Embryonic facial prominence (tissue), 1 donor: Measurements from ENCODE around the gene SDK1.

Source experiments
- DNase-seq: peaks from one replicate; pipeline ENCODE4 v3.0.0-alpha.2; 2016; ENCODE audit errors: extremely low spot score

Gene SDK1

DNA sequence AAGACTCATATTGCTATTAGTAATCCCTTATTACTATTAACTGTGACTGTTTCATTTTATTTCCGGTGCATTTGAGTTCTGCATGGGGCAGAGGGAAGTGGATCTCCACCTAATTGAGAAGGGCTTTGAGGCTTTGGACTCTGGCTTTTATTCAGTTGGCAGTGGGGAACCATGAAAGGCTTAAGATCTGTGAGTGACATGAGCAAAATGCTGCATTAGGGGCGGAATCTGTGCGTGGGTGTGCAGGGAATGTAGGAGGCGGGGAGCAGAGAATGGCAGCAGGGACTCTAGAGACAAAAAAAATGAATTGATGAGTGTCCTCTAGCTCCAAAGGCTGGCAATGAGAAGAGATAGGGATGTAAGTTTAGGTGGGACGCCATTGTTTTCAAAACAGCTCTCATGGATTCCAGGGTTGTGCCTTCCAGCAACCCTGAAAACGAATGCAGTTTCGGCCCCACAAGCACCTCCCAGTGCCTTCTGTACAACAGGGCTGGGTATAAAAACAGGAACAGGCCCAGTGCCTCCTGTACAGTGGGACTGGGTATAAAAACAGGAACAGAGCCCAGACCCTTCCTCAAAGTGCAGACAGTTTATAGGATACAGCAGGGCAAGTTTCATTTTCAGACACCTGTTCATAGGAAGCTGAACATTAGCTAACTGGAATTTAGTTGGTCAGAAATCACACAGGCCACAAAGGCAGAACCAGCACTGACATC lies 717.7 kb downstream of the SDK1 start:
- DNase-seq: no peak

DNA sequence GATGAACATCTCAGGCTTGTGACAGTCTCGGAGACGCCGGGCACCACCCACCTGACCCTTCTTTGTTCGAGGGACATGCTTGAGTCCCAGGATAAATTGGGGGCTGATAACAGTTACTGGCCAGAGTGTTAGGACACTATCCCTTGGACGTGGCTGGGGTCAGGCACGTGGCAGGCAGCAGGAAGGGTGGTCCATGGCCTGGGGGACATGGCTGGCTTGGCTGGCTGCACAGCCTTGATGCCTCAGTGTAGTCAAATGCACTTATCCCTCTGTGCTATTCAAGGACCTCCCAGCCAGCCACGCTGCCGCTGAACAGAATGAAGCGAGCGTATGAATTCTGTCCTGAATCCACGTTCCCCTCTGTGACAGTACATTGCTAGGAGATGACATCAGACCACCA lies 719.0 kb downstream of the SDK1 start:
- no peak for DNase-seq

DNA sequence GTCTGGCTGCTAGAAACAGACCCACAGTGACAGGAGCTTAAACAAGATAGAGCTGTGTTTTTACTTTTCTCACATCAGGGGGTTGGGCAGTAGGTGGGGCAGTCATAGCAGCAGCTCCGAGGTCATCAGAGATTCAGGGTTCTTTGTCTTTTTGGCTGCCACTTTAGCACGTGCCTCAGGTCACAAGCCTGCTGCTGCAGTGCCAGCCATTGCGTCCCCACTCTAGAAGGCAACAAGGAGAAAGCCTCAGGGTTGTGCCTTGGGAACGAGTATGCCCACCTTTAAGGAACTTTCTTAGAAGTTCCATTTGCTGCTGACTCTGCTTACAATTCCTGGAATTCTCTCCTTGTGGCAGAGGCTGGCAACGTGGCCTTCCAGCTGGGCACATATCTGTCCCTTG lies 720.4 kb downstream of the SDK1 start:
- no peak for DNase-seq

DNA sequence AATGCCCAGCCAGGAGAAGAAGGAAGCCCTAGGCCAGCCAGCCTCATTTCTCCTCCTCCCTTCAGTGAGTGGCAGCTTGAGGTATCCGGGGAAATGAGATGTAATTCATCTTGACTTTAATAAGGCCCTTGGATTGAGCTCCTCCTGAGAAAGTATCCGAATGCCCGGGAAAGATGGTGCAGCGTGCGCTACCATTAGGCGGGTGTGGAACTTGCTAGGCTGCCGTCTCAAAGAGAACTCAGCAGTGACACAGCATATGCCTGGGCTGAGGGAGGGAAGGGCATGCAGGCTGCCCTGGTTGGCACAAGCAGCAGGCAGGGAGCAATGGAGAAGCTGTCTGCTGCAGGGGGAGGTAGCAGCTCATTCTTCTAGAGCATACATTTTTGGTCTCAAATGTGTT lies 721.2 kb downstream of the SDK1 start:
- DNase-seq: no peak

DNA sequence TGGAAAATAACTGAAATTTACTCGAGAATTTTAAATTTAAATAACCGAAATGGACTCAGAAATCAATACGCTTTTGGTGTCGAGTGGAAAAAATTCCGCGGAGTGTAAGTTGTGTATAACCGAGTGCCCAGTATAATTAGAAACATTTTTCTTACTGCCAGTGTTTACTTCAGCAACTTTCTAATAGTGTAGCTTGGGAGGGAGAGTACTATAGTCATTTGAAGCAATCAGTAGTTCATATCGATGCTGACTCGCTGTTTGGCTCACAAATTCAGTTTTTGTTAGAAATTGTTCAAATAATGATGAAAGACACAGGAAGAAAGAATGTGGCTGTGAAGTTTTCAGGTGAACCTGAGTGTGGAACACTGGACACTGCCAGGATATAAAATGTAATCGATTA lies 722.5 kb downstream of the SDK1 start:
- DNase-seq: no peak

DNA sequence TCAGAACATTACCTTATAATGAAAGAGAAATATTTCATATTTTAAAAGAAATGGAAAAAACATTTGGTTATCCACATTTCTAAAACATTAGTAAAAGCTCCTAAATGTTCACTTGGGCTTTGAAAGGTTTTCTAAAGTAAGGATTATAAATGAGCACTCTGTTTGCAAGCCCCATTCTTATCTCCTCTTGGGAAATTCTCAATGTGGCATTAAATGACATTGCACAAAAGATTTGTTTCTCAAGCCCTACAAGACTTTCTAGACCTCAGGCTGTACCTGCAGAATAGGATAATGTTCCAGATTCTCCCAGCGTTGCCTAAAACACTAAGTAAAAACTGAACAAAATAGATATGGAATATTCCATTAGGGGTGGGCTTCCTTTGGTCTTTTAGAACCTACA lies 723.1 kb downstream of the SDK1 start:
- no peak for DNase-seq

DNA sequence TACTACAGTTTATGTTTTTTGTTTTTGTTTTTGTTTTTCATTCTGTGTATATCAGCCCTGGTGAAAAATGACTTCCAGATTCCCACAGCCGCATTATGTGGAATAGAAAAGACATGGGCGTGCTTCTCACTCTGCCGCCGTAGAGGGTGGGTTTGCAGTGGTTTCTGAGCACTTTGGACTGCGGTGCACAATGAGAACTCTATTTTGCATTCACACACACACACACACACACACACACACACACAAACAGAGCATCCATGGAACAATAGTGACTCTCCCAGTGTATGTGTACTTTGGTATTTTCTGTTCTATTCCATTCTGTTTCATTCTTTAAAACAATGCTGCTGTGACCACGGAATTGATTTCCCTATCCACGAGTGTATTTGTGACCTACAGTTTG lies 723.8 kb downstream of the SDK1 start:
- no peak for DNase-seq

DNA sequence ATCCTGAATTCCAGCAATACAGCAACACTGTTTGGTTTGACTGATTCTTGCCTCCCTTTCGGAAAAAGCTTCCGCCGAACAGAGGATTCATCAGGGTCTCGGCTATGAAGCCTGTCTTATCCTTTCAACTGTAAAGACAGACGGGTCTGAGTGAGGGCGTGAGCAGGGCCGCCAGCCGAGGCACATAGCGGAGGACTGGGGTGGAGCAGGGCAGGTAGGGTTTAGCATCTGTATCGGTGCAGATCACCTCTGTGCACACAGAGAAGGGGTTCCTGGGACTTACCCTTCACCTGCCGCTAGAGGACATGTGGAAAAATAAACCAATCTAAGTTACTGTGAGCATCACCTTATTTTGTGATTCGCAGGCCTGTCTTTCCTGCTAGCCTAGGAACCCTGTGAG lies 724.2 kb downstream of the SDK1 start:
- DNase-seq: no peak

DNA sequence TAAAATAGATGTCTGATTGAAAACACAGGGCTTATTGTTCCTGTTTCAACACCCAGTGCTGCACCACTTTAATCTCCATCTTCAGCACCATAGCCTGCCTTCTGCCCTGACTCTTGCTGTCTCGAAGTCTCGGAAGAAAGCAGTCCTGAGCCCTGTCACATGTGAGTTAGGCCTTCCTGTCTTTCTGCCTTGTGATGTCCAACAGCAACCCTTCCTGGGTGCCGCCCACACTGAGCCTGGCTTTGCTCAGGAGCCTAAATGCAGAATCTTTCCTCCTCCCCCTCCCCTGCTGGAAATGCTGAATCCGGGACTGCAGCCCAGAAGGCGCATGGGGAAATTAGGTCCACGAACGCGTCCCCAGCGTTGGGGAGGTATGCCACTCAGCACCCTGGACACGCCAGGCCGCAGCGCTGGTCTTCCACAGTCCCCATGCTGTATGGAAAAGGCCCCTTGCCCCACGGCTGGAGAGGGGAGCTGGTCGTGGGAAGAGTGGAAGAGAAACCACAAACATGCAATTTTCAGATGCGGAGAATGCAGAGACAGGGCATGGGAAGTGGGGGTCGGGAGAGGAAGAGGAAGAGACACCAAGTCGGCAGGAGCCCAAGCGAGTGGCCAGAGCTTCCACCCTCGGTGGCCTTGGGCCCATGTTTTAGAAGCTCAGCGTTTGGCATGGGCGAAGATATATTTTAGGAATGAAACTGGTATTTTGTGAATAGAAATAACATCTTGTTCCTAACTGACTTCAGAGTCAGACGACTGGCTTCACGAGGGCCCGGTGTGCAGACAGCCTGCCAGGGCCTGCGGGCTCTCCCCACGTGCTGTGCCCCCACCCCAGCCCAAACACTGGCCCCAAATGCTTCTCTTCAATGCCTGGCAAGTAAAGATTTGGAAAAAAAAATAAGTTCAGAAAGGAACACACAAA lies 724.9 kb downstream of the SDK1 start:
- DNase-seq: no peak

DNA sequence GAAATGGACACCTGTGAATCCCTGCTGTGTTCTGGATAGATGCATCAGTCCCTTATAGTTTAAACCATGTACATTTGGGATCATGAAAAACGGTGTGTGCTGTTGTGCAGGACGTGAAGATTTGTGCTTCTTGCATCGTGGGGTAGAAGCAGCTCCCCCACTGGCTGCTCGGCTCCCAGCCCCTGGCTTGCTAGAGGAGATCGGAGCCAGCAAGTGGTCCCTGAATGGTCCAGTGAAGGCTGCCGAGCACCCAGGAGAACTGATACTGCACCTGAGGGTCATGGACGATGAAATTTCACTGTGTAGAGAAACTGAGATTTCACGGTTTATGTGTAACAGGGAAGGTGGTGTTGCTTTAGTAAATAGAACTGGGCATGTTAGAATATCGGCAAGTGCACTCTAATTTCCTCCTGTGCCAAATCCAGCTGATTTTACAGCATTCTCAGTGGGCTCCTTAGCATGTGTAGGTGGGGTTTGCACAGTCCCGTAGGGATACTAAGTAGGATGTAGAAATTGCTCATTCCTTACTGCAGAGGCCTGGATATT lies 726.0 kb downstream of the SDK1 start:
- DNase-seq: no peak

DNA sequence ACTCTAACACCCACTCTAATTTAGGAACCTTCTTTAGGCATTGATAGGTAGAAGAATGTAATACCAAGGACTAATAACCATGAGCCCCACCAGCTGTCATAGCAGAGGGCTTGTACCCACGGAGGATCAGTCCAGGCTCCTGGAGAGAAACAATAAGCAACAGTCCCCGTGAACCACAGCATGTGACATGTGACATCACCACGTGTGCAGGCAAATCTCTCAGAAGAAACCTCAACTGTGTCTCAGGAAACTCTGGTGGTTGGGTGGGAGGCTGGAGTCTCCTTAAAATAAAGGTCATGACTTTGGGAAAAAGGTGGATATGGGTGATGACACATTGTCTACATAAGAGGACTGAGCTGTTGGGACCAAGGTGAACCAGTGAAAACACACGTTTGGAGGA lies 727.2 kb downstream of the SDK1 start:
- no peak for DNase-seq

DNA sequence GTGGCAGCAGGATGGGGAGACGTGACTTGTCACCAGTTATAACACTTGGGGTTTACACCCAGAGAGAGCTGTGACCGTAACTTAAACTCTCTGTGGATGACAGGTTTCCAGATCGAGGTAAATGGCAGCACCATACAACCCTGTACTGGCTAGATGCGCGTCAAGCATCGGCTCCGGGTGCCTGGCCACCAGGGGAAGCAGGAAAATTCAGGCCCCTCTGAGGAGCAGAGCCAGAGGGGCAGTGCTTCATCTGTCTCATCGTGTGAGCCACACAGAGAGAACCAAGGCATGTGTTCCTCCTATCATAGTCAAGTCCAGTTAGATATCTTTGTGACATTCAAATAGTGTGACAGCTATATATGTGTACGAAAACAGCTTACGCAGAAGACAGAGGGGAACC lies 728.9 kb downstream of the SDK1 start:
- DNase-seq: no peak

DNA sequence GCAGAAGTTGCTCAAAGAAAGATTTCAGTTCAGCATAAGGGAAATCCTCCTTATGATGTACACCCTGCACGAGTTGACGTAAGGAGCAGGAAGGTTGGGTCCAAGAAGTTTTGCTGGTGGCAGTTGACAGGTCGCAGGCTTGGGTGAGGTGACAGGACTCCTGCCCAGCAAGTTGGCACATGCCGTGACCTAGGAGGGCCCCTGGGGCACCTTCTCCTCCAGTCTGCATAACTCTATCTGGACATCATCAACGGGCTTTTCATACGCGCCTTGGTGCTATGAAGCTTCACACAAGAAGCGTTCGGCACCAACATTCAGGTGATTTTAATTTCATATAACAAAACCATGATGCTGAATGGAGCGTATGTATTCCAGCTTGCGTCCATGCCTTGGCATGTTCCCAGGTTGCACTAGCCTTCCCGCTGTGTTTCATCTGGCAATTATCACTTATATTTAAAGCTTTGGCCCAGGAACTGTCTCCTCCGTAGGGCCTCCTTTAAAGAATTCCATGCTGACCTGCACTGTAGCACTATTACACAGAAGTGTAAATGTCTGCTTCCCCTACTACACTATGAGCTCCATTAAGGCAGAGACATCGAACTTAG lies 729.4 kb downstream of the SDK1 start:
- no peak for DNase-seq

DNA sequence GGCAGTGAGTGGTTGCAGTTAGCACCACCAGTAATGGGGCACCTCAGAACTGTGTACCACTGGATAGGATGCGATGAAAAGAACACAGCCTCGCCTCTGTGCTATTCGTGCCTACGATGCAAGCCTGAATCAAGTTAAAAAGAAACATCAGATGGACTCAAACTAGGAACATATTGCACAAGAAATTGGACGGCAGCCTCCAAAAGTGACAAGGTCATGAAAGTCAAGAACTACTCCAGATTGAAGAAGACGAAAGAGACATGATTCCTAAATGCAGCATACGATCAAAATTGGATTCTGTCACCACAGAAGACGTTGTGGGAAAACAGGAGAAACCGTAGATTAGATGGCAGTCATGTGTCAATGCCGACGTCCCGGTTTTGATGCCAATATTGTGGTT lies 732.9 kb downstream of the SDK1 start:
- no peak for DNase-seq

DNA sequence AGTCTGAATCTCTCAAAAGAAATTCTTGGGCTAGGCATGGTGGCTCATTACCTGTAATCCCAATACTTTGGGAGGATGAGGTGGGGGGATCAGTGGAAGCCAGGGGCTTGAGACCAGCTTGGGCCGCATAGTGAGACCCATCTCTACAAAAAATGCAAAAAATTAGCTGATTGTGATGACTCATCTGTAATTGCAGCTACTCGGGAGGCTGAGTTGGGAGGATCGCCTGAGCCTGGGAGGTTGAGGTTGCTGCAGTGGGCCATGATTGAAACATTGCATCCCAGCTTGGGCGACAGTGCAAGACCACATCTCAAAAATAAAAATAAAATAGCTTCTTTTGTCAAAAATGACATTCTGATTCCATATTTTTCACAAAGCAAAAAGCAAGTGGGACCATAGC lies 736.3 kb downstream of the SDK1 start:
- DNase-seq: no peak

DNA sequence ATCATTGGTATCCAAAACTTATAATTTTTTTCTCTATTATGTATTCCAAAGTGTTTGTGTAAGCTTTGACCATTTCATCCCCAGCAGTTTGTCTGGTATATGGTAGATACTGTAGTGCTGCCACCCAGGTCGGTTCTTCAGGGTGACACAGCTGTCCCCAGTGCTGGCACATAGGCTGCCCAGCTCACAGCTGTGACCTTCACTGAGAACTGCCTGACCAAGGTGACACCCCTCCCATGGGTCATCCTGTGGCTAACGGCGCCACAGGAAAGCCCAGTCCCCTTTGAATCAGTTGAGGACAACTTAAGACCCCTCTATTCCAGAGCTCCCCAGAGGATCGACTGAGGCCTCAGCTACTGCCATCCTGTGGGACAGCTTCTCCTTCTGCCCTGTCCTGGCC lies 736.8 kb downstream of the SDK1 start:
- DNase-seq: no peak

DNA sequence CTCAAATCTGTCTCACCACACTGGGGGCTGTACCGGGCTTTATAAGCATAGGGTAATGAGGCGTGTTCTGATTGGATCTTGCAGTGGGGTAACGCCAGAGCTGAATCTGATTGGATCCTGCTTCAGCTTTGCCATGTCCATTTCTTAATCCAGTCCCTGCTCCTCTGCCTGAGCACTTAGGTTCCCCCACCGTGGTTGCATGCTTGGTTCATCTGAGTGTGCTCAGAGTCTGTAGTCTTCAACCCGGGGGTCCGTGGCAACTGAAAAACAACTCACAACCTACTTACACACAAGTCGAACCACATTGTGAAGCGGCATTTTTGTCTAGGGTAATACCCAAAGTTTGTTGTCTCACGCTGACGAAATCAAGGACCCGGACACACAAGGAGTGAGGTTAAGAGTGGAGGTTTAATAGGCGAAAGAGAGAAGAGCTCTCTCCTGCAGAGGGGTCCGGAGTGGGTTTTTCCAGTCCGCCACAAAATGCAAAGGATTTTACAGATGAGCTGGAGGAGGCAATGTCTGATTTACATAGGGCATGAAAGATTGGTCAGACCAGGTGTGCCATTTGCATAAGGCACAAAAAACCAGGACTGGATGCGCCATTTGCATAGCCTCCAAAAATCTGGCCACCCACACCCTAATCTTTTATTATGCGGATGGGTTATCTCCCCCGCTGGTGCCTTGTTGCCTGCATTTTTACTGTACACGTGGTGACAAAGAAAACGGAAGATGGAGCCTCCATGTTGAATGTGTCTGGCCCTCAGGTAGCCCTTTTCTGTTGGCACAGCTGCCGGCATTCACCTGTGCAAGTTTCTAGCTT lies 739.3 kb downstream of the SDK1 start:
- DNase-seq: no peak

DNA sequence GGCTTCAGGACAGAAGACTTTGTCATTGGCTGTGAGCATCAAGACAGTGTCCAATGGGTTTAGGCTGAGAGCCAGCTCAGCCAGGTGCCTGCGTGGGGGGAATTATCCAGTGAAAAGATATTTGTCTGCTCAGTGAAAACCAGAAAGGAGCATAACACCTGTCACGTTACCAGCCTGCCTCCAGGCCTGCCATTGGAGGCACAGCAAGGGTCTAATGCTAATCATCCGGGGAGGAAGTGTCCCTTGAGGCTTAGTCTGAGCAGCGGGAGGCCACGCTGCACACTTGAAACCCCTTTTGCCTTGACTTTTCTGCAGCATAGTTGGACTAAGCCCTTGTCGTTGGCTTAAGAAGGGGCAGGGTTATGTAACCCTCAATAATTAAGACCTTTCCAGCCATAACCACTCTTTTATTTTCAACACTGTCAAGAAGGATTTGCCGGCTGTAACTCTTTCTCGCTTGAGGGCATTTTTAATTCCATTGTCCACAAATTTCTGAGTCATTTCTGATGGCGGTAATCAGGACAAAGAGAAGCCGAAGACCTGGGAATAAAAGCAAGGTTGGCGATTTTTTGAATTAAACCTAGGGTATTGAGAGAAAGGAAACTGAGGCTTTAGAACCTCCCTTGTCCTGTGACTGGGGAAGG lies 741.5 kb downstream of the SDK1 start:
- DNase-seq: no peak

DNA sequence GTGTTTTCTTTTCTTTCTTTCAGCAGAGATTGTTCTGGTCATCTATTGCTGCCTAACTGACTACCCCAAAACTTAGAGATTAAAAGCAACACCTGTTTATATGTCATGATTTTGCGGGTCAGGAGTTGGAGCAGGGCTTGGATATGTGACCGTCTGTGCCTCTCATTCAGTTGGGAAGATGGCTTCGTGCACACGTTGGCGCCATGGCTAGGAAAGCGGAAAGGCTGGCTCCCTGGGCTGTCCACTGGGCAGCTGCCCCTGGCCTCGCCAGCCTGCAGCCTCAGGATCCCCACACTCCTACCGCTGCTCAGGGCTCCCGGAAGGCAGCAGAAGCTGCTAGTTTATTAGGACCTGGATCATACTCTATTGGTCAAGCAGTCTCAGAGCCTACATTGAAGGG lies 742.9 kb downstream of the SDK1 start:
- no peak for DNase-seq

DNA sequence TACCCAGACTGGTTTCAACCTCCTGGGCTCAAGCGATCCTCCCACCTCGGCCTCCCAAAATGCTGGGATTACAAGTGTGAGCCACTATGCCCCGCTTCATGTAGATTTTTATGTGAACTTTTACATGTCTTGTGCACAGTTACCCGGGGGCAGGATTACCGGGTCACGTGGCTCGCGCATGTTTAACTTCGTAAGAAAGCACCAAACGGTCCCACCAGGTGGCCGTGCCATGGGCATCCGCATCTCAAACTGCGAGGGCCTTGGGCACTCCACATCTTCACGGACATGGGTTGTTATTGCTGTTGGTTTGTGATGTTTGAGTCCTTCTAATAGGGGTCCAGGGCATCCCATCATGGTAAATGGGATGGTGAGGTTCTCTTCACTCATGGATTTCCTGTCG lies 744.4 kb downstream of the SDK1 start:
- DNase-seq: no peak

DNA sequence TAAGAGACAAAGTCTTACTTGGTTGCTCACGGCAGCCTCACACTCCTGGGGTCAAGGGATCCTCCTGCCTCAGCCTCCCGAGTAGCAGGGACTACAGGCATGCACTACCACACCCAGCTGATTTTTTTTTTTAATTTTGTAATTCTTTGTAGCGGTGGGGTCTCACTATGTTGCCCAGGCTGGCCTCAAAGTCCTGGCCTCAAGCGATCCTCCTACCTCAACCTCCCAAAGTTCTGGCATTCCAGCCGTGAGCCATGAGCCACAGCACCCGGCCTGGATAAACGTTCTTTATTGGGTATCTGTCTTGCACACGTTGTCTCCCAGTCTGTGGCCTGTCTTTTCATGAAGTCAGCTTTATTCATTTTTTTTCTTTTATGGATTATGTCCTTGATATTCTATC lies 744.9 kb downstream of the SDK1 start:
- no peak for DNase-seq
